IPS-18a (cell line): ENCODE data around the gene B4GALNT3.
"Not testable (repeated sequence)": the region's sequence is repeated elsewhere in the genome, so short reads cannot be mapped to it uniquely, and the experiment has no call there.

Experiments
- H3K27ac ChIP-seq: one replicate; pipeline ENCODE4 v1.5.1; 2013; ENCODE audit warnings: low read length
- H3K27me3 ChIP-seq: one replicate; pipeline ENCODE4 v1.6.1; 2013; ENCODE audit warnings: mild to moderate bottlenecking, low read length; ENCODE audit not compliant: control insufficient read depth, insufficient read depth
- H3K36me3 ChIP-seq: one replicate; pipeline ENCODE4 v1.6.1; 2013; ENCODE audit warnings: low read depth, low read length; ENCODE audit not compliant: control insufficient read depth
- H3K4me1 ChIP-seq: one replicate; pipeline ENCODE4 v1.6.1; 2013; ENCODE audit warnings: low read depth, low read length; ENCODE audit not compliant: control insufficient read depth
- H3K4me3 ChIP-seq: one replicate; pipeline ENCODE4 v1.5.1; 2013; ENCODE audit warnings: low read length
- H3K9ac ChIP-seq: one replicate; pipeline ENCODE4 v1.6.1; 2013; ENCODE audit warnings: mild to moderate bottlenecking, low read length, moderate library complexity
- H3K9me3 ChIP-seq: one replicate; pipeline ENCODE4 v1.6.1; 2013; ENCODE audit warnings: low read depth, low read length; ENCODE audit not compliant: control insufficient read depth

B4GALNT3 gene

GRCh38 chr12:459430-460258 lies at the start of gene B4GALNT3:
Gene B4GALNT3 (plus strand): TSS chr12:459939. CDS start chr12:460377, 438 bp downstream.
- Histone ChIP-seq H3K4me1 (peaks cover 4% of the 10 kb centered on the region), H3K27me3 (peaks cover 46% of the 10 kb centered on the region), H3K9me3 (no peaks in the 10 kb centered on the region), H3K36me3 (no peaks in the 10 kb centered on the region), H3K27ac (no peak within 1 kb of the TSS), H3K9ac (no peak within 1 kb of the TSS), H3K4me3 (peak within 1 kb of the TSS; percentile 69)

DNA sequence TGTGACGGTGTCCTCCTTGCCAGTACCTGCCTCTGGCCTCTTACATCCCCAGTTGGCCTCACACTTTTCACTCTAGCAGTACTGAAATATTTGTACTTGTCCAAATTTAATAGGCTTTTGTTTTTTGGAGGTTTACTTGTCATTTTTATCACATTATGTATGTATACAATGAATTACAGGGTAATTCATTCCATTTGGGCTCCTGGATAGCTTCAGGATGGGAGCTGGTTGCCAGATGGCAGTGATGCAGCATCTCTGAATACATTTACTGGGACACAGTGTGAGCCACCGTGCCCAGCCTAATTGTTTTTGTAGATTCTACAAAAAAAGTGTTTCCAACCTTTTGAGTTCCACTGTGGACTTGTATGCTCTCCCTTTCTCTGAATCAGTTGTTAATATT lies 44.9 kb upstream of the B4GALNT3 start:
- Histone ChIP-seq H3K9me3 (no peaks in the 10 kb centered on the region), H3K9ac (no peak overlapping the region), H3K36me3 (peaks cover 56% of the 10 kb centered on the region), H3K27ac (no peak overlapping the region), H3K27me3 (no peaks in the 10 kb centered on the region), H3K4me1 (no peaks in the 10 kb centered on the region), H3K4me3 (no peak overlapping the region)

DNA sequence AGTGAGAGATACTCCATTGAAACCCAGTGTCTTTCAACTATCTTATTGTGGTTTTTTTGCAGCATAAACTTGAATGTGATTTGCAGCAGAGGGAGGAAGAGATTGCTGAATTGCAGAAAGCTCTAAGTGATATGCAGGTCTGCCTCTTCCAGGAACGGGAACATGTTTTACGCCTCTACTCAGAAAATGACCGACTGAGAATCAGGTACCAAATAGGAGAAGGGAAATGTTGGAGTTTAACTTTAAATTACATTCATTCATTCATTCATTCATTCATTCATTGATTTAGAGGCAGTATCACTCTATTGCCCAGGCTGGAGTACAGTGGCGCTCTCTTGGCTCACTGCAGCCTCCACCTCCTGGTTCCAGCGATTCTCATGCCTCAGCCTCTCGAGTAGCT lies 41.3 kb upstream of the B4GALNT3 start:
- no peaks in the 10 kb centered on the region for H3K9me3 ChIP-seq
- H3K36me3 ChIP-seq: peaks cover 52% of the 10 kb centered on the region

DNA sequence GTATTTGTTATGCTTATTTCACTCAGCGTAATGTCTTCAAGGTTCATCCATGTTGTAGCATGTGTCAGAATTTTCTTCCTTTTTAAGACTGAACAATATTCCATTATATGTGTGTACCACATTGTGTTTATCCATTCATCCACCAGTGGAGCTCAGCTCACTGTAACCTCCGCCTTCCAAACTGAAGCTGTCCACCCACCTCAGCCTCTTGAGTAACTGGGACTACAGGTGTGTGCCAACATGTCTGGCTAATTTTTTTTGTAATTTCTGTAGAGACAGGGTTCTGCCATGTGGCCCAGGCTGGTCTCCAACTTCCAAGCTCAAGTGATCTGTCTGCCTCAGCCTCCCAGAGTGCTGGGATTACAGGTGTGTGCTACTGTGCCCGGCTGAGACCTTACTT lies 37.2 kb upstream of the B4GALNT3 start:
- Histone ChIP-seq H3K4me1 (no peaks in the 10 kb centered on the region), H3K9me3 (no peaks in the 10 kb centered on the region), H3K27me3 (no peaks in the 10 kb centered on the region), H3K9ac (no peak overlapping the region), H3K27ac (no peak overlapping the region), H3K36me3 (peaks cover 55% of the 10 kb centered on the region), H3K4me3 (no peak overlapping the region)

More for the DNA sequence above, 41.3 kb upstream of the B4GALNT3 start:
- Histone ChIP-seq H3K9ac (no peak overlapping the region), H3K4me1 (no peaks in the 10 kb centered on the region), H3K4me3 (no peak overlapping the region), H3K27ac (no peak overlapping the region), H3K27me3 (no peaks in the 10 kb centered on the region)

DNA sequence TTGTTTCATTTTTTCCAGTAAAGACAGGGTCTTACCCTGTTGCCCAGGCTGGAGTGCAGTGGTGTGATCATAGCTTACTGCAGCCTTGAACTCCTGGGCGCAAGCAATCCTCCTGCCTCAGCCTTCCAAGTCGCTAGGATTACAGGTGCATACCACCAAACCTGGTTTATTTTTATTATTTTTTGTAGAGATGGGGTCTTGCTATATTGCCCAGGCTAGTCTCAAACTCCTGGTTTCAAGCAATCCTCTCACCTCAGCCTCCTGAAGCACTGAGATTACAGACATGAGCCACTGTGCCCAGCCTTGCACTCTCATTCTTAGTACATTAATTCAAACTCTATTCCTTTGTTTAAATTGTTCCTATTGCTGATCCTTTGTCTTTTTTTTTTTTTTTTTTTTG lies 24.0 kb upstream of the B4GALNT3 start:
- H3K9me3 ChIP-seq, H3K9ac ChIP-seq, H3K27ac ChIP-seq, H3K4me3 ChIP-seq, H3K27me3 ChIP-seq, H3K4me1 ChIP-seq: not testable (repeated sequence)
- H3K36me3 ChIP-seq: peaks cover 91% of the 10 kb centered on the region

DNA sequence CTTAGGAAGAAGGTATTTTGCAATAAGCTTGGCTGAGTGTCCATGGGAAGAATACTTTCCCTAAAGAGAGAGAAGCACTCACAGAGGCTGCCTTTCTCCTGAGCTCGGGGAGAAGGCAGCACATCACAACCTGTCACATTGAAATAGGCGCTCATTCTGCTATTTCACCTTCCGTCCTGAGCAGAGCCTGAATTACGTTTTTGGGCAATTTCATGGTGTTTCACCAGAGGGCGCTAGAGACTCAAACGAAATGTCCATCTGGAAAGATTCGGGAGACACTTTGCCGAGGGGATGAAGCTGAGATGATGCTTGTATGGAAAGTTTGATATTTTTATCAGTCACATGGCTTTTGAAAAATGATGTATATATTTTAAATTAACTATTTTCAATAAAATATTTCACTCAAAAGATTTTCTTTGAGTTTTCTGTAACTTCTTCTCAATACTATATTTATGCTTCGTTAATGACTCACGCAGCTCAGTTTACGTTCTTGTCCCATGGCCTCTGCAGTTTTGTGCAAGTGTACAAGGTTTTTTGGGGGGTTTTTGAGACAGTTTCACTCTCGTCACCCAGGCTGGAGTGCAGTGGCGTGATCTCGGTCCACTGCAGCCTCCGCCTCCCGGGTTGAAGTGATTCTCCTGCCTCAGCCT lies 17.4 kb upstream of the B4GALNT3 start:
- H3K36me3 ChIP-seq: peaks cover 35% of the 10 kb centered on the region

DNA sequence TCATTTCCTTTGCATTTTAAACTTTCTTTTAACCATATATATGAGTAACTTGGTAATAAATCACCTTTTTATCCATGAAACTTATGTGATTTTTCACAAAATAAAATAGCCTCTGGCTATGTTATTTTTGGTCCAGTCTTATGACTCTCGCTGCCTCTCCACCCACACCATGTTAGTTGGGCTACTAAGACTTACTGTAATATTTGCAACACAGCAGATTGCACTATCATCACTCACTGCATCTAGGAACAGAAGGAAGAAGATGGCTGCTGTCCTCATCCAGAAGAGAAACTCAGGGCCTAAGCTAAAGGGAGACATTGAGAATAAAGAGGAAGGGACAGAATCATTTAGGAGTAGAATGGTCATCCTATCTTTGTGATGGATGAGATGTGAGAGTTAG lies 12.6 kb upstream of the B4GALNT3 start:
- no peak overlapping the region for H3K27ac ChIP-seq
- no peaks in the 10 kb centered on the region for H3K36me3 ChIP-seq
- no peak overlapping the region for H3K9ac ChIP-seq
- no peak overlapping the region for H3K4me3 ChIP-seq
- no peaks in the 10 kb centered on the region for H3K4me1 ChIP-seq
- H3K27me3 ChIP-seq: no peaks in the 10 kb centered on the region
- H3K9me3 ChIP-seq: no peaks in the 10 kb centered on the region

More for the DNA sequence above, 17.4 kb upstream of the B4GALNT3 start:
- no peak overlapping the region for H3K27ac ChIP-seq
- no peaks in the 10 kb centered on the region for H3K9me3 ChIP-seq
- H3K4me1 ChIP-seq: no peaks in the 10 kb centered on the region
- no peak overlapping the region for H3K4me3 ChIP-seq
- no peaks in the 10 kb centered on the region for H3K27me3 ChIP-seq
- H3K9ac ChIP-seq: no peak overlapping the region

DNA sequence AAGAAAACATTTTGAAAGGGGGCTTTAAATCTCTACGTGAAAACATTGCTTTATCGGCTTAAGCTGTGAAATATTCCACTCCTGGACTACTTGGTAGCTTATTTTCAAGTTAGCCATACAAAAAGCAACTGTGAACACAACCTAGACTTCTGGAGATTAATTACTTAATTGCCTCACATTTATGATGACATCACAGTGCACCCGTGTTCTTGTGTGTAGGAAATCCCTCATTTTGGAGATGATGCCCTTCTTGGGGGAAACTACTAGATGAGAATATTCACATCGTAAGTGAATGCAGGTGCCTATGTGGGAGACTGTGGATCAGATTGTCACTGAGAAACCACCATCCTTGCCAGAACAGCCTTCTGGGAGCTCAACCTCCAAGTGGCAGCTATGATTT lies 10.5 kb upstream of the B4GALNT3 start:
- no peaks in the 10 kb centered on the region for H3K27me3 ChIP-seq
- H3K9me3 ChIP-seq: peaks cover 5% of the 10 kb centered on the region
- no peak overlapping the region for H3K27ac ChIP-seq
- H3K9ac ChIP-seq: no peak overlapping the region
- no peaks in the 10 kb centered on the region for H3K4me1 ChIP-seq
- H3K4me3 ChIP-seq: no peak overlapping the region
- H3K36me3 ChIP-seq: no peaks in the 10 kb centered on the region

DNA sequence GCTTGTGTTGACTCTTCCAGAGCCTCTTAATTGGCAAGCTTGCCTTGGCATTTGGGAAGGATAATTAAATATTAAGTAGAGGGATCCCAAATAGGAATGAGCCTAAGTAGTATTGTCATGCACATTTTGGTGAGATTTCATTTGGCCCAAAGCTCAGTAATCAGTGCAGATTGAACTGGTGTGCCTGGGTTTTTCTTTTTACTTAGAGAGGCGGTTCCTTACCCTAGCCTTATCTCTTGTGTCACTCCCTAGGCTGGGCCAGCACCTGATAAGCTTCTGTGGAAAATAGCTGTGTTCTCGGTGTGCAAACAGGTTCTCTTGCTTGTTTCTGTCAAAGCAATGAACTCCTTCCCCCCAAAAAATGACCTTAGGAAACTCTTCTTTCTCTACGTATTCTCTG lies 9.3 kb upstream of the B4GALNT3 start:
- no peak overlapping the region for H3K9ac ChIP-seq

DNA sequence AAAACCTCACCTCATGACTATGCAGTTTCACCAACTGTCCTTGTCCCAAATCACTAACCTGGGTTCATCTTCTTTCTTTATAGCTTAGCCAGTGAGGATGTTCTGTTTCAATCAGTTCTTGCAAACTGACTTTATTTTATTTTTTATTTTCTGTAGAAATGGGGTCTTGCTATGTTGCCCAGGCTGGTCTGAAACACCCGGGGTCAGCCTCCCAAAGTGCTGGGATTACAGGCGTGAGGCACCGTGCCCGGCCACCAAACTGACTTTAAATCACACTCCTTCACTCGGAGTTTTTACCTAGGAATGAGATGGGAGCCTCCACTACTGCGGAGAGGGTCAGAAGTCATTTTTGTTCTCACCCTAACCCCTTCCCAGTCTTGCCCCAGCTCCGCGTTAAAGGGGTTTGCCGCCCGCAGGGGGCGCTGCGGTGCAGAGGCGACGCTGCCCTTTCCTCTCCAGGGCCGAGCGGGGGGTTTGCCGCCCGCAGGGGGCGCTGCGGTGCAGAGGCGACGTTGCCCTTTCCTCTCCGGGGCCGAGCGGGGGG lies 7.0 kb upstream of the B4GALNT3 start:
- Histone ChIP-seq H3K27me3 (peaks cover 1% of the 10 kb centered on the region), H3K27ac (no peak overlapping the region), H3K9ac (no peak overlapping the region), H3K36me3 (no peaks in the 10 kb centered on the region), H3K9me3 (peaks cover 5% of the 10 kb centered on the region), H3K4me3 (no peak overlapping the region), H3K4me1 (no peaks in the 10 kb centered on the region)

More for the DNA sequence above, 9.3 kb upstream of the B4GALNT3 start:
- no peaks in the 10 kb centered on the region for H3K4me1 ChIP-seq
- H3K9me3 ChIP-seq: peaks cover 5% of the 10 kb centered on the region
- H3K27me3 ChIP-seq: no peaks in the 10 kb centered on the region
- H3K27ac ChIP-seq: no peak overlapping the region
- H3K36me3 ChIP-seq: no peaks in the 10 kb centered on the region
- H3K4me3 ChIP-seq: no peak overlapping the region

GRCh38 chr12:454833-455232 lies 4.9 kb upstream of the B4GALNT3 start:
- H3K4me3 ChIP-seq: no peak overlapping the region
- no peak overlapping the region for H3K27ac ChIP-seq
- H3K9ac ChIP-seq: no peak overlapping the region
- no peaks in the 10 kb centered on the region for H3K36me3 ChIP-seq
- peaks cover 5% of the 10 kb centered on the region for H3K9me3 ChIP-seq
- peaks cover 21% of the 10 kb centered on the region for H3K27me3 ChIP-seq
- H3K4me1 ChIP-seq: peaks cover 4% of the 10 kb centered on the region
